Hepatocyte (in vitro differentiated cells): ENCODE data around the gene CPLANE1. TPM values are rescaled to one million over a fixed set of nuclear protein-coding genes. Genes with fewer than 3 reads are reported as not detected.

Experiments used
- DNase-seq: peaks from one replicate; pipeline ENCODE4 v3.0.0-alpha.2; 2016; ENCODE audit warnings: low spot score
- H2AFZ ChIP-seq: fragments of 200-600 bp; sonication (generic); 2 replicates; pipeline ENCODE4 v1.6.0; 2016; ENCODE audit warnings: antibody characterized with exemption, mild to moderate bottlenecking
- H3K27ac ChIP-seq: fragments of 200-600 bp; sonication (generic); 2 replicates; pipeline ENCODE4 v1.5.1; 2016; ENCODE audit warnings: mild to moderate bottlenecking
- H3K27me3 ChIP-seq: fragments of 200-600 bp; sonication (generic); 2 replicates; pipeline ENCODE4 v1.6.1; 2016
- H3K36me3 ChIP-seq: fragments of 200-600 bp; sonication (generic); replicated peaks from 2 replicates; pipeline ENCODE4 v1.5.1; 2016; ENCODE audit warnings: low read depth; ENCODE audit not compliant: insufficient read depth
- H3K4me1 ChIP-seq: fragments of 200-600 bp; sonication (generic); 2 replicates; pipeline ENCODE4 v1.5.1; 2016; ENCODE audit warnings: mild to moderate bottlenecking, moderate library complexity; ENCODE audit not compliant: insufficient read depth
- H3K4me2 ChIP-seq: fragments of 200-600 bp; sonication (generic); 2 replicates; pipeline ENCODE4 v1.6.0; 2016
- H3K4me3 ChIP-seq: fragments of 200-600 bp; sonication (generic); 2 replicates; pipeline ENCODE4 v1.5.1; 2016; ENCODE audit warnings: mild to moderate bottlenecking
- H3K79me2 ChIP-seq: fragments of 200-600 bp; sonication (generic); 2 replicates; pipeline ENCODE4 v1.6.0; 2017; ENCODE audit warnings: mild to moderate bottlenecking
- H3K9me2 ChIP-seq: fragments of 200-600 bp; sonication (generic); replicated peaks from 2 replicates; pipeline ENCODE4 v1.6.0; 2017; ENCODE audit warnings: mild to moderate bottlenecking; ENCODE audit not compliant: insufficient read depth
- H3K9me3 ChIP-seq: fragments of 200-600 bp; sonication (generic); 2 replicates; pipeline ENCODE4 v1.5.1; 2016; ENCODE audit warnings: low read depth, mild to moderate bottlenecking
- H4K20me1 ChIP-seq: fragments of 200-600 bp; sonication (generic); 2 replicates; pipeline ENCODE4 v1.6.0; 2016; ENCODE audit warnings: mild to moderate bottlenecking; ENCODE audit not compliant: insufficient read depth, poor library complexity, severe bottlenecking
- EZH2 ChIP-seq: fragments of 200-600 bp; sonication (generic); IDR thresholded peaks from 2 replicates; pipeline ENCODE4 v1.6.1; 2016; ENCODE audit warnings: antibody characterized with exemption, mild to moderate bottlenecking, borderline replicate concordance
- EZH2phosphoT487 ChIP-seq: fragments of 200-600 bp; sonication (generic); IDR thresholded peaks from one replicate; pipeline ENCODE4 v1.6.1; 2018; ENCODE audit warnings: antibody characterized with exemption, mild to moderate bottlenecking, low read depth, moderate library complexity; ENCODE audit not compliant: unreplicated experiment, severe bottlenecking
- WGBS: methylation state at CpG from one replicate; pipeline ENCODE4 v1.1.6; 2016; ENCODE audit warnings: low lambda C conversion rate; ENCODE audit errors: missing lambda C conversion rate; 5-methylcytosine and 5-hydroxymethylcytosine counted together
- polyA plus RNA-seq: library from polyadenylated mRNA; unstranded; fragments of >200 nt; fragmentation: Nextera tagmentation; extraction: Ambion mirVana; gene quantifications from 2 replicates; pipeline ENCODE4 v1.2.1, GENCODE V29; 2016
- total RNA-seq: library from RNA; depleted of rRNA; stranded (reverse); fragments of >200 nt; gene quantifications from 2 replicates; pipeline ENCODE4 v1.2.3, GENCODE V29; 2014
- TF ChIP-seq, protein P1 (sequence below): fragments of 200-600 bp; sonication (generic); IDR thresholded peaks from 2 replicates; pipeline ENCODE4 v1.5.1; 2016; ENCODE audit warnings: antibody characterized with exemption, mild to moderate bottlenecking; ENCODE audit not compliant: poor library complexity

The CPLANE1 gene
- total and polyA plus RNA-seq, 2 experiments from 2014 or later = 4.3 to 29.6 TPM

DNA sequence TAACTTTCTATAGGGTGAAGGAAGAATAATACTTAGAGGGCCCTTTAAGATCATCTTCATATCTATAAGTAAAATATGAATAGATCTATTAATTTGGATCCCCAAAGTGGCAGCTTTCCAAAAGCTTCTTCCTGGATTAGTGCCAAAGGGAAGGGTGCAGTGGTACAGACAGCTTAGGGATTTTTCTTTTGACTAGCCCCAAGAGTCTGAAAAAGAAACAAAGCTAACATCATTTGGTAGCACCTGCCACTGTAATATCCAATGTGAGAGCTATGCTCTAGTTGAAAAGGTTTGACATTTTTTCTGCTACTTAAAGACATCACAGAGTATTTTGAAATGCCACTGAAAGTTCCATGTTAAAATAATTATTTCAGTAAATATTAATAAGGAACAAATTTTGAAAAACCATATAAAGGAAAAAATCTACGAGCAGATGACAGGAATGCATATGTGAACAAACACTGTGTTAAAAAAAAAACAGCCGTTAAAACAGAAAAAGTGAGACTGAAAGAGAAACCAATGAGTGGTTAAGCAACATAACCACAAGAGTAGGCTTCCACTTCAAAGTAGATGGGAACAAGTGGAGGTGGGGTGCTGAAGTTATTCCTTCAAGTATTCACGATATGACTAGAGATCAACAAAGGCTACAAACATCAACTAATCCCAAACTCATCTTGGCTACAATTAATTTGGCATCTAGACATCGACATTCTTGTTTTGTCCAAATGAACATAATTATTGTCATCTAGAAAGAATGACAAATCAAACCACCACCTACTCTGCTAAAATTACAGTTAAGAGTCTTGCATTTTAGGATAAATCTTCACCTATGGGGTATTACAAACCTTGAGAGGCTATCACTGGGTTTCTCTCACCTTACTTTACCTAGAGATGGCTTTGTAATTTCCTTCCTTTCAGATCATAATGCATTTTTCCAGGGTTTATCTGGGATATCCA lies 137.5 kb downstream of the CPLANE1 start:
- H3K36me3 ChIP-seq = peaks cover 5% of the 10 kb centered on the region

DNA sequence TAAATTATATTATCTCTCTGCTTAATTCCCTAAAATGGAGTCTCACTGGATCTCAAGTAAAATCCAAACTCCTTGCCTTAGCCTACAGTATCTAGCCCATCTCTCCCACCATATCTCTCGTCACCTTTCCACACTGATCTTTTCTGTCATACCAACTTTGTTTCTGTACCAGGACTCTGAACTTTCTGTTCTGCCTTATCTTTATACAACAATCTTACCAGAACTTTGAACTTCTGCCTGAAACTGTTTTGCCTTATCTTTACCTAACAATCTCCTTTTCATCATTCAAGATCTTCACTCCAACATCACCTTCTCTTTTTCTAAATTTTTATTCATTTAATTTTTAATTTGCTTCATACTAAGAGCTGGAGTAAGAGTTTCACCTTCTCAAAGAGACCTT lies 139.0 kb downstream of the CPLANE1 start:
- no peak overlapping the region for H3K4me3 ChIP-seq
- H3K79me2 ChIP-seq = no peaks in the 10 kb centered on the region
- no peak for TF ChIP-seq EZH2phosphoT487
- TF ChIP-seq, protein P1, sequence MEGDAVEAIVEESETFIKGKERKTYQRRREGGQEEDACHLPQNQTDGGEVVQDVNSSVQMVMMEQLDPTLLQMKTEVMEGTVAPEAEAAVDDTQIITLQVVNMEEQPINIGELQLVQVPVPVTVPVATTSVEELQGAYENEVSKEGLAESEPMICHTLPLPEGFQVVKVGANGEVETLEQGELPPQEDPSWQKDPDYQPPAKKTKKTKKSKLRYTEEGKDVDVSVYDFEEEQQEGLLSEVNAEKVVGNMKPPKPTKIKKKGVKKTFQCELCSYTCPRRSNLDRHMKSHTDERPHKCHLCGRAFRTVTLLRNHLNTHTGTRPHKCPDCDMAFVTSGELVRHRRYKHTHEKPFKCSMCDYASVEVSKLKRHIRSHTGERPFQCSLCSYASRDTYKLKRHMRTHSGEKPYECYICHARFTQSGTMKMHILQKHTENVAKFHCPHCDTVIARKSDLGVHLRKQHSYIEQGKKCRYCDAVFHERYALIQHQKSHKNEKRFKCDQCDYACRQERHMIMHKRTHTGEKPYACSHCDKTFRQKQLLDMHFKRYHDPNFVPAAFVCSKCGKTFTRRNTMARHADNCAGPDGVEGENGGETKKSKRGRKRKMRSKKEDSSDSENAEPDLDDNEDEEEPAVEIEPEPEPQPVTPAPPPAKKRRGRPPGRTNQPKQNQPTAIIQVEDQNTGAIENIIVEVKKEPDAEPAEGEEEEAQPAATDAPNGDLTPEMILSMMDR = no peak
- no peak for TF ChIP-seq EZH2
- 76% methylated on average over 1 of the region's 1 CpG for WGBS
- peaks cover 5% of the 10 kb centered on the region for H3K36me3 ChIP-seq
- no peaks in the 10 kb centered on the region for H3K9me3 ChIP-seq
- no peak overlapping the region for H3K4me2 ChIP-seq
- H4K20me1 ChIP-seq = no peaks in the 10 kb centered on the region
- no peaks in the 10 kb centered on the region for H3K27me3 ChIP-seq
- no peak for DNase-seq
- no peak overlapping the region for H2AFZ ChIP-seq
- no peaks in the 10 kb centered on the region for H3K9me2 ChIP-seq
- H3K4me1 ChIP-seq = no peaks in the 10 kb centered on the region
- no peak overlapping the region for H3K27ac ChIP-seq

More for the DNA sequence above, 137.5 kb downstream of the CPLANE1 start:
- Histone ChIP-seq H3K4me2 (no peak overlapping the region), H3K9me3 (no peaks in the 10 kb centered on the region), H3K27ac (no peak overlapping the region), H2AFZ (no peak overlapping the region), H4K20me1 (no peaks in the 10 kb centered on the region), H3K4me1 (no peaks in the 10 kb centered on the region), H3K27me3 (no peaks in the 10 kb centered on the region), H3K79me2 (no peaks in the 10 kb centered on the region), H3K4me3 (no peak overlapping the region), H3K9me2 (no peaks in the 10 kb centered on the region)
- 95% methylated on average over 4 of the region's 4 CpGs for WGBS
- no peak for DNase-seq
- TF ChIP-seq, protein P1 = no peak
- no peak for TF ChIP-seq EZH2
- no peak for TF ChIP-seq EZH2phosphoT487

DNA sequence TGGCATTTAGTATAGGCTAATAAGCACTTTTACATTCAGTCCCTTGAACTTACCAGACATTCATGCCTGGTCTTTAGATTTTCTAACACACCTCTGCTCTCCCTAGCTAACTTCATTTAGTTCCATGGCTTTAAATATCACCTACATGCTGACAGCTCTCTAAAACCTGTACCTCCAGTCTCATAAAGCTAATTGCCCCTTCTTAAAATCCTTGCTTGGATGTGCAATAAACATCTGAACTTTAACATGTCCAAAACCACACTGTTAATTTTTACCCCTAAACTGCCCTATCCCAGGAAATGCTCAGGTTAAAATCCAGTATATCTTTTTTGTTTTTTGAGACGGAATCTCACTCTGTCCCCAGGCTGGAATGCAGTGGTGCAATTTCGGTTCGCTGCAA lies 139.8 kb downstream of the CPLANE1 start:
- H3K9me3 ChIP-seq = no peaks in the 10 kb centered on the region
- no peak for DNase-seq
- H3K27ac ChIP-seq = no peak overlapping the region
- no peak for TF ChIP-seq EZH2phosphoT487
- TF ChIP-seq EZH2 = no peak
- TF ChIP-seq, protein P1 = no peak
- WGBS = 87% methylated on average over 3 of the region's 3 CpGs
- H3K27me3 ChIP-seq = no peaks in the 10 kb centered on the region
- no peaks in the 10 kb centered on the region for H4K20me1 ChIP-seq
- no peaks in the 10 kb centered on the region for H3K79me2 ChIP-seq
- H2AFZ ChIP-seq = no peak overlapping the region
- no peaks in the 10 kb centered on the region for H3K9me2 ChIP-seq
- peaks cover 5% of the 10 kb centered on the region for H3K36me3 ChIP-seq
- no peaks in the 10 kb centered on the region for H3K4me1 ChIP-seq
- no peak overlapping the region for H3K4me2 ChIP-seq
- no peak overlapping the region for H3K4me3 ChIP-seq
